ENCODE results near the gene LBP.

DNA sequence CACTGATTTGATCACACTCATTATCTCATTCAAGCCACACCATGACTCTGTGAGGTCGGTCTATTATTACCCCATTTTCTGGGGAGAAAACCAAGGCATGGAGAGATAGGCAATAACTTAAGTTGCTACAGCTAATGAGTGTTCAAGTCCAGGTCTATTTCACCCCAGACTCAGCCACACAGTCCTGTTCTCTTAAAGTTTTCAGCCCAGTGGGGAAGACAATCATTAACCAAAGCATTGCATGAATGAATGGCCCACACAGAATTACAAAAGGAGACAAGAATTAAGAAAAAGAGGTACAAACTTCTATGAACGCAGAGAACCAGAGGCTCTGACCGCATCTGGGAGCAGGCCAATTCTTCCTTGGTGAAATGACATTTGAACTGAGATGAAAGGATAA is 35.2 kb upstream of the LBP start:
- TF ChIP-seq, protein P1, sequence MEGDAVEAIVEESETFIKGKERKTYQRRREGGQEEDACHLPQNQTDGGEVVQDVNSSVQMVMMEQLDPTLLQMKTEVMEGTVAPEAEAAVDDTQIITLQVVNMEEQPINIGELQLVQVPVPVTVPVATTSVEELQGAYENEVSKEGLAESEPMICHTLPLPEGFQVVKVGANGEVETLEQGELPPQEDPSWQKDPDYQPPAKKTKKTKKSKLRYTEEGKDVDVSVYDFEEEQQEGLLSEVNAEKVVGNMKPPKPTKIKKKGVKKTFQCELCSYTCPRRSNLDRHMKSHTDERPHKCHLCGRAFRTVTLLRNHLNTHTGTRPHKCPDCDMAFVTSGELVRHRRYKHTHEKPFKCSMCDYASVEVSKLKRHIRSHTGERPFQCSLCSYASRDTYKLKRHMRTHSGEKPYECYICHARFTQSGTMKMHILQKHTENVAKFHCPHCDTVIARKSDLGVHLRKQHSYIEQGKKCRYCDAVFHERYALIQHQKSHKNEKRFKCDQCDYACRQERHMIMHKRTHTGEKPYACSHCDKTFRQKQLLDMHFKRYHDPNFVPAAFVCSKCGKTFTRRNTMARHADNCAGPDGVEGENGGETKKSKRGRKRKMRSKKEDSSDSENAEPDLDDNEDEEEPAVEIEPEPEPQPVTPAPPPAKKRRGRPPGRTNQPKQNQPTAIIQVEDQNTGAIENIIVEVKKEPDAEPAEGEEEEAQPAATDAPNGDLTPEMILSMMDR (IDR thresholded peaks at IDR 0.05; ENCODE audit: insufficient read depth, low read length, poor library complexity, severe bottlenecking) = no peak
- TF ChIP-seq EZH2phosphoT487 (conservative IDR thresholded peaks at IDR 0.05; ENCODE audit: low read length) = no peak
